OCI-LY7 (cell line): ENCODE data around the gene SCN5A.

Experiments
- CTCF ChIP-seq: fragments of 200-600 bp; sonication (generic); conservative IDR thresholded peaks from 2 replicates; pipeline ENCODE4 v1.5.1; 2014; ENCODE audit warnings: mild to moderate bottlenecking, antibody characterized with exemption, low read length, moderate library complexity, mixed read lengths
- EZH2phosphoT487 ChIP-seq: fragments of 200-600 bp; sonication (generic); IDR thresholded peaks from 2 replicates; pipeline ENCODE4 v1.6.1; 2018; ENCODE audit warnings: low read depth, borderline replicate concordance, mild to moderate bottlenecking, mixed run types, antibody characterized with exemption, low read length, moderate library complexity, mixed read lengths

DNA sequence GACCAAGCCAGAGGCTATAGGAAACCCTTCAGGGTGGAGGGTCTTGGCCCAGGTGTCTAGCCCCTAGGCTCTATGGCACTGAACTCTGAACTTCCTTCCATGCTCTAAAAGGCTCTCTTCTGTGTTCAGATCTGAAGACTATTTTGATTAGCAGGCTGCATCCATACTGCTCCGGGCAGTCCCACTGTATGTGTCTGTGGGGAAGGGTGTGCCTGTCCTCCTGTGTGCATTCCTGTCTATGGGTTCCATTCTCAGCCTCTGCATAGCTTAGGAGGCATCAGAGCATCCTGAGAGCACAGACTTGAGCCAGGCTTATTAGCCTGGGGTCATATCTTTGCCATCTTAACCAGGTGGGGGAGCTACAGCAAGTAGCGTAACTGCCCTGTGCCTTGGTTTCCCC is 115.3 kb downstream of the SCN5A start:
- TF ChIP-seq CTCF: no peak
- TF ChIP-seq EZH2phosphoT487: no peak
